NCI-H524 (cell line): ENCODE data around the gene DCAF4.
A peak's percentile ranks its signal among the peaks of the same experiment; 100 is the strongest.
"Not testable (repeated sequence)": the region's sequence is repeated elsewhere in the genome, so short reads cannot be mapped to it uniquely, and the experiment has no call there.

Experiments used
- DNase-seq, 2 experiments: peaks; one replicate each; lab custom pipeline; 2025; lab: John Stamatoyannopoulos, UW

DCAF4 gene

GRCh38 chr14:72932893-72933292 lies 6.6 kb downstream of the DCAF4 start:
- peak; percentile 65 to 87 for DNase-seq

GRCh38 chr14:72939630-72940029 lies 13.4 kb downstream of the DCAF4 start:
- DNase-seq = no peak

GRCh38 chr14:72941286-72941985 lies 15.2 kb downstream of the DCAF4 start:
- DNase-seq = no peak

- peak in 1 of 2 experiments; percentile 66 for DNase-seq
These were observed 16.7 kb downstream of the DCAF4 start for GRCh38 chr14:72942934-72943333.

- no peak for DNase-seq
These were observed 17.7 kb downstream of the DCAF4 start for GRCh38 chr14:72943876-72944430.

GRCh38 chr14:72945356-72946027 lies 19.2 kb downstream of the DCAF4 start:
- DNase-seq = no peak

- DNase-seq = no peak
These were observed 20.2 kb downstream of the DCAF4 start for GRCh38 chr14:72946491-72946890.

- no peak for DNase-seq
These were observed 21.3 kb downstream of the DCAF4 start for GRCh38 chr14:72947366-72948160.

- peak; percentile 14 to 77 for DNase-seq
These were observed 22.3 kb downstream of the DCAF4 start for GRCh38 chr14:72948481-72949138.

- DNase-seq = no peak
These were observed 25.9 kb downstream of the DCAF4 start for GRCh38 chr14:72952171-72952570.

GRCh38 chr14:72956741-72957140 lies 30.5 kb downstream of the DCAF4 start:
- not testable (repeated sequence) for DNase-seq

GRCh38 chr14:72957213-72957612 lies 30.9 kb downstream of the DCAF4 start:
- no peak for DNase-seq

- DNase-seq = no peak
These were observed 32.3 kb downstream of the DCAF4 start for GRCh38 chr14:72958548-72958947.

- not testable (repeated sequence) for DNase-seq
These were observed 34.8 kb downstream of the DCAF4 start for GRCh38 chr14:72961016-72961415.

GRCh38 chr14:72961579-72962335 lies 35.5 kb downstream of the DCAF4 start:
- no peak for DNase-seq

- peak; percentile 88 to 92 for DNase-seq
These were observed 36.1 kb downstream of the DCAF4 start for GRCh38 chr14:72962336-72962754.

GRCh38 chr14:72962829-72963312 lies 36.6 kb downstream of the DCAF4 start:
- peak; percentile 79 to 82 for DNase-seq

GRCh38 chr14:72965249-72965648 lies 39.0 kb downstream of the DCAF4 start:
- no peak for DNase-seq

- no peak for DNase-seq
These were observed 39.8 kb downstream of the DCAF4 start for GRCh38 chr14:72966038-72966437.

GRCh38 chr14:72968316-72968715 lies 42.1 kb downstream of the DCAF4 start:
- DNase-seq = no peak

GRCh38 chr14:72970058-72970630 lies 43.9 kb downstream of the DCAF4 start:
- peak; percentile 63 to 71 for DNase-seq
